ENCODE results near the gene EEF1AKMT4. TPM values are rescaled to one million over a fixed set of nuclear protein-coding genes. Genes with fewer than 3 reads are reported as not detected.

The EEF1AKMT4 gene
- total and polyA plus RNA-seq, 2 donors: 1.7 to 2.6 TPM

Small RNA genes lying within 50 kb of the gene (small RNA-seq; reads per million reads assigned to genes)
- gene MIR1224: 0.09 reads per million

Other genes with a start within 250 kb of the EEF1AKMT4 start
- gene ABCC5, start 231.8 kb upstream of the EEF1AKMT4 start, total RNA-seq: 47.5 TPM
- 22.3 TPM for gene ABCC5, start 231.8 kb upstream of the EEF1AKMT4 start, polyA plus RNA-seq
- gene HTR3D, start 217.9 kb upstream of the EEF1AKMT4 start, total RNA-seq: not detected
- not detected for gene HTR3D, start 217.9 kb upstream of the EEF1AKMT4 start, polyA plus RNA-seq
- not detected for gene HTR3C, start 196.6 kb upstream of the EEF1AKMT4 start, total RNA-seq
- 0.04 TPM for gene HTR3C, start 196.6 kb upstream of the EEF1AKMT4 start, polyA plus RNA-seq
- not detected for gene HTR3E, start 152.6 kb upstream of the EEF1AKMT4 start, total RNA-seq
- gene HTR3E, start 152.6 kb upstream of the EEF1AKMT4 start, polyA plus RNA-seq: not detected
- gene EIF2B5, start 114.3 kb upstream of the EEF1AKMT4 start, total RNA-seq: 34.2 TPM
- 38.2 TPM for gene EIF2B5, start 114.3 kb upstream of the EEF1AKMT4 start, polyA plus RNA-seq
- 25.2 TPM for gene DVL3, start 94.3 kb upstream of the EEF1AKMT4 start, total RNA-seq
- gene DVL3, start 94.3 kb upstream of the EEF1AKMT4 start, polyA plus RNA-seq: 62.2 TPM
- gene AP2M1, start 74.8 kb upstream of the EEF1AKMT4 start, total RNA-seq: 195 TPM
- gene AP2M1, start 74.8 kb upstream of the EEF1AKMT4 start, polyA plus RNA-seq: 466 TPM
- 27.4 TPM for gene ABCF3, start 63.5 kb upstream of the EEF1AKMT4 start, total RNA-seq
- gene ABCF3, start 63.5 kb upstream of the EEF1AKMT4 start, polyA plus RNA-seq: 38.8 TPM
- 0.05 TPM for gene VWA5B2, start 20.1 kb upstream of the EEF1AKMT4 start, total RNA-seq
- gene VWA5B2, start 20.1 kb upstream of the EEF1AKMT4 start, polyA plus RNA-seq: 0.33 TPM
- gene ALG3, start 710 bp upstream of the EEF1AKMT4 start, total RNA-seq: 17.0 TPM
- 49.5 TPM for gene ALG3, start 710 bp upstream of the EEF1AKMT4 start, polyA plus RNA-seq
- gene CAMK2N2, start 11.9 kb downstream of the EEF1AKMT4 start, total RNA-seq: 0.26 TPM
- 0.29 TPM for gene CAMK2N2, start 11.9 kb downstream of the EEF1AKMT4 start, polyA plus RNA-seq
- gene ECE2, start 26.4 kb downstream of the EEF1AKMT4 start, total RNA-seq: not detected
- gene ECE2, start 26.4 kb downstream of the EEF1AKMT4 start, polyA plus RNA-seq: 0.49 TPM
- gene PSMD2, start 49.6 kb downstream of the EEF1AKMT4 start, total RNA-seq: 121 TPM
- gene PSMD2, start 49.6 kb downstream of the EEF1AKMT4 start, polyA plus RNA-seq: 205 TPM
- 117 TPM for gene EIF4G1, start 64.9 kb downstream of the EEF1AKMT4 start, total RNA-seq
- gene EIF4G1, start 64.9 kb downstream of the EEF1AKMT4 start, polyA plus RNA-seq: 224 TPM
- 15.9 TPM for gene FAM131A, start 87.9 kb downstream of the EEF1AKMT4 start, total RNA-seq
- 31.0 TPM for gene FAM131A, start 87.9 kb downstream of the EEF1AKMT4 start, polyA plus RNA-seq
- 4.7 TPM for gene CLCN2, start 111.9 kb downstream of the EEF1AKMT4 start, total RNA-seq
- 4.8 TPM for gene CLCN2, start 111.9 kb downstream of the EEF1AKMT4 start, polyA plus RNA-seq
- 45.9 TPM for gene POLR2H, start 112.0 kb downstream of the EEF1AKMT4 start, total RNA-seq
- 59.7 TPM for gene POLR2H, start 112.0 kb downstream of the EEF1AKMT4 start, polyA plus RNA-seq
- 0.32 TPM for gene THPO, start 128.5 kb downstream of the EEF1AKMT4 start, total RNA-seq
- 0.60 TPM for gene THPO, start 128.5 kb downstream of the EEF1AKMT4 start, polyA plus RNA-seq
- gene CHRD, start 130.4 kb downstream of the EEF1AKMT4 start, total RNA-seq: 9.1 TPM
- gene CHRD, start 130.4 kb downstream of the EEF1AKMT4 start, polyA plus RNA-seq: 11.5 TPM